Measurements from ENCODE around the gene SEM1.
"Not testable (repeated sequence)": the region's sequence is repeated elsewhere in the genome, so short reads cannot be mapped to it uniquely, and the experiment has no call there.

Gene SEM1

DNA sequence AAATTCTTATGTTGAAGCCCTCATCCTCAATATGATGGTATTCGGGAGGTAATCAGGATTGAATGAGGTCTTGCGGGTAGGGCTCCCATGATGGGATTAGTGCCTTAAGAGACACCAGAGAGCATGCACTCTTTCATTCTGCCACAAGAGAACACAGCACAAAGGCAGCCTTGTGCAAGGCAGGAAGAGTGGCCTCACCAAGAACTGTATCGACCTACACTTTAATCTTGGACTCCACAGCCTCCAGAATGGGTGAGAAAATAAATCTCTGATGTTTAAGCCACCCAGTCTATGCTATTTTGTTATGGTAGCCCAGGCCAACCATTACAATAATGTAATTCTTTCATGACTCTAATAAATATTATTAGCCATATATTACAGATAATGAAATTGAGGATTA is 8.4 kb downstream of the SEM1 start:
- no peak for DNase-seq (ENCODE audit: low read depth, low spot score)

DNA sequence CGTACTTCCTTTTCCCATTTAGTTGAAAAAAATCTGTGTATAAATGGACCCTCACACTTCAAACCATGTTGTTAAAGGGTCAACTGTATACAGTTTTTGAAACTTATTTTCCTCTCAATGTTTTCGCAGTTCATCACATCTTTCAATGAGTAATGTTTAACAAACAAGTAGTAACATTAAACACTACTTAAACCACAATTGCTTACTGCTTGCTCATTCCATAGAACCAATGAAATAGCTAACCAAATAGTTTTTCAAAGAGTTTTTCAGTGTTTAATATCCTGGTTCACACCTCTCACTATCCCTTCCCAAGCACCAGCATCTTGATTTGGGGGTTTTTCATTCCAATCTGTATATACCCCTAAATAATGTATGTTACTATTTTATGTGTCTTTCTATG is 9.1 kb downstream of the SEM1 start:
- no peak for DNase-seq (ENCODE audit: low read depth, low spot score)

DNA sequence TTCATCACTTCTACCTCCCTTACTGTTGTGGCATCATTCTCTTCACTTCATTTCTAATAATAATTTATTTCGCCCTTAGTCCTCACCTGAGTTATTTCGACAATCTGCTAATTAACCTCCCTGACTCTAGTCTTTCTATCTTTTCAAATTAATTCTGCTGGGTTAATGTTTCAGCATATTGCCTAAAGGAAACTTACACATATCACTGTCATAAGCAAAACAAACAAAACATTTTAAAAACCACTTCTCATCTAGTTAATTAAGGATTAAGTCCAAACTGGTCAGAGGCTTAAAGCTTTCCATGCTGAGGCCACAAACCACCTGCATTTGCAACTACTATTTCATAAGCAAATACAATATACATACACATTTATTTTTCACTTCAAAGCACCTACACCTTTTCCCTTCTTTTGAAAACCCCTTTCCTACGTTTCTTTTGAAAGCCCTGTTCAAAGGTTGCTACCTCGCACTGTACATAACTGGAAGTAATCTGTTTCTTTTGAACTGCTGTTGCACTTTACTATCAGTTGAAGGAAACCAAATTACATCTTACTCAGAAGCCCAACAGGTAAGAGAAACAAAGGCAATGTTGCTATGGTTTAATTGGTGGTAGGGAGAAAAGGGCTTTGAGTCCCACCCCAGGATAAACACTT is 10.3 kb downstream of the SEM1 start:
- no peak for DNase-seq (ENCODE audit: low read depth, low spot score)

DNA sequence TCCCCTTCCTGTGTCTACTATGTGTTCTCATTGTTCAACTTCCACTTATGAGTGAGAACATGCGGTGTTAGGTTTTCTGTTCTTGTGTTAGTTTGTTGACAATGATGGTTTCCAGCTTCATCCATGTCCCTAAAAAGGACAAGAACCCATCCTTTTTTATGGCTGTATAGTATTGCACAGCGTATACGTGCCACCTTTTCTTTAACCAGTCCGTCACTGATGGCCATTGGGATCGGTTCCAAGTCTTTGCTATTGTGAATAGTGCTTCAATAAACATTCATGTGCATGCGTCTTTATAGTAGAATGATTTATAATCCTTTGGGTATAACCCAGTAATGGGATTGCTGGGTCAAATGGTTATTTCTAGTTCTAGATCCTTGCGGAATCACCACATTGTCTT is 11.2 kb downstream of the SEM1 start:
- not testable (repeated sequence) for DNase-seq (ENCODE audit: low read depth, low spot score)

DNA sequence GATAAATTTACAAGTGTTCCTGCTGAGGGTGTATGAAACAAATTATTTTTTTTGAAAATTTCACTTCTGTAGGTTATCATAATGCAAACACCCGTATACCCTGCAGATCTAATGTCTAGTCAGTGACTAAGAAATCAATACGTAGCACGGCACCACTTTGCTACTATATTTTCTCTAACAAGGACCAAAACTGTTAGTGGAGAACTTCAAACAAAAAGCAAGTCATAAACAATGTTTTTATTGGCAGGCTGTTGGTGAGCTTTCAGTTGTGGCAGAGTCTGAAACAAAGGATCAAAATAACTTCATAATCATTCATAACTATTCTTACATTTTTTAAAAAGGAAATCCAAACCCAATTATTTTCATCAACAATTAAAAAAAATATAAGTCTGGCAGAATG is 11.8 kb downstream of the SEM1 start:
- DNase-seq (ENCODE audit: low read depth, low spot score), result no peak

DNA sequence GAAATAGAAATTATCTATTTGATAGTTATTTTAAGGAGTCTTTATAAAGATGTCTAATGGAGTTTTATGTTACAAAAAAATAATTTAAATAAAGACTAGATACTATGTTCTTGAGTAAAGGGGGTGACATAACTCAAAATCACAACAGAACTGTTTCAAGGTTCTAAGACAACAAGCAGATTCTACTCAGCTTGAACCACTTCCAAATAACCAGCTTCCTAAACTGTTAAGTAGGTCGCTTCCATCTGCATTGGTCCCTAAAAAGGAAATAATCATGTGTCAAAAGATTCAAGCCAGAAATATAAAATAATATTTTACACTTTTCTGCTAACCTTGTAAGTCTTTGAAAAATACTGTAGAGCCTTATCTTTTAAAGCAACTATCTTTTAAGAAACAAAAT is 14.1 kb downstream of the SEM1 start:
- no peak for DNase-seq (ENCODE audit: low read depth, low spot score)

DNA sequence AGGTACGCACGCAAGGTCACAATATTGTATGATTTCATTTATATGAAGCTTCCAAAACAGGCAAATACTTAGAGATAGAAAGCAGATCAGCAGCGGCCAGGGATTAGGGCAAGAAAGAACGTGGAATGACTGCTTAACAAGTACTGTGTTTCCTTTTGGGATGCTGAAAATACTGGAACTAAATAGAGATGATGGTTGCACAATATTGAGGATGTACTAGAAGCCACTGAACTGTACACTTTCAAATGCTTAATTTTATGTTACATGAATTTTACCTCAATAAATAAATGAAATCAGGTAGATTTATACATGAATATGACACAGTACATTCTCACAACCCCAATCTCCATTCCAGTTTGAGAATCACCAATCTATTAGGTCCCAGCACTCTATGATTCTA is 15.6 kb downstream of the SEM1 start:
- DNase-seq (ENCODE audit: low read depth, low spot score), result no peak

DNA sequence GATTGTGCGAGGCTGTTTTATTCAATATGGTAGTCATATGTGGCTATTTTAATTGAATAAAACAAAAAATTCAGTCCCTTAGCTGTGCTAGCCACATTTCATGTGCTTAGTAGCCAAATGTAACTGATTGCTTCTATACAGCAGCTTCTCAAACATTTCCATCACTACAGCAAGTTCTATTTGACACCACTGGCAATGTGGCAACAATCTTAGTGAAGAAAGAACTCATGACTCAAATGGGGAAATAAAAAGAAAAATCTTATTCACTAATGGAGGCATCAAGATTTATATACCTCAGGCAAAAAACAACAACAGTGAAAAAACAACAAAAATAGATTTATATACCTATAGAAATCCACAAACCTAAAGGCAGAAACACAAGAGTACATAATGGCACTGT is 17.9 kb downstream of the SEM1 start:
- no peak for DNase-seq (ENCODE audit: low read depth, low spot score)

DNA sequence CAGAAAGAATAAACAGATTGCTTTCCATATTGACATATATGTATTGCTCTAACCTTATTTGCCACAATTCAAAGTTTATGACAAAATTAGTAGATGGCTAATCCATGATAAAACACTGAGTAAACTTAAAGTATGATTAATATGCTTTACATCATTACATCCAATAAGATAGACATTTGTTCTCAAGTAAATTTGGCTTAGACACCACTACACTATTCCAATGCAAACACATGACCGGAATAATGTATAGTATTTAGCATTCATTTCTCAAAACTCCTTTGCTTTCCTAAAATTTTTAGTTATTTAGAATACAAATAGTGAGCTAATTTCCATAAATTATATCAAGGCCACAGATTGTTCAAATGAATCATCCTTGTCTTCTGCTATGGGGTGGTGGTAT is 20.2 kb downstream of the SEM1 start:
- no peak for DNase-seq (ENCODE audit: low read depth, low spot score)

DNA sequence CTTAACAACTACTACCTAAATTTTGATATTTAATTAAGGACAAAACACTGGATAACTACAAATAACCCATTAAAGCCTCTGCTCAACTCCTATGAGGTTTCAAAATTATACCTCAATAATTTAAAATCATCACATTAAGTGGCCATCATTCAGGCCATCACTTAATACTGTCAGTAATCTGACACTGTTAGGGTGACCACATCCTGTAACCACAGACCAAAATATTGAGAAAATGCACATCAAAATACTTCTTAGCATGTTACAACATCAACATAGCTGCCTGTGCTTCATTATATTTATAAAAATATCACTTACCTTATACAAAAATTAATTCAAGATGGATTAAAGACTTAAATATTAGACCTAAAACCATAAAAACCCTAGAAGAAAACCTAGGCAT is 23.3 kb downstream of the SEM1 start:
- DNase-seq (ENCODE audit: low read depth, low spot score), result no peak

DNA sequence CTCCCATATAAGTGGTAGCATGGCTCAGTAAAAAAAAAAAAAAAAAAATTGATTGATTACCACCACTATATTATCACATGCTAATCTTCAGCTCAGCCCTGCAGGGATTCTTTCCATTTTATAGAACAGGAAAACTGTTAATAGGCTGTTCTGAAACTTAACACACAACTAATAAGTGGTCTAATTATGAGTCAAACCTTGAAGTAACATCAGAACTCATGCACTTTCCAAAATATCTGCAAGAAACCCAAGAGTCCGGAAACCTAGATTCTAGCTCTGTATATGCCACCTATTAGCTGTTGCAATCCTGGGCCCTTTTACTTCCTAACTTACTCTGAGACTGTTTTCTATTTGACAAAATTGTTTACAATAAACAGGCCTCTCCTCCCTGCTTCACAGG is 23.9 kb downstream of the SEM1 start:
- no peak for DNase-seq (ENCODE audit: low read depth, low spot score)

DNA sequence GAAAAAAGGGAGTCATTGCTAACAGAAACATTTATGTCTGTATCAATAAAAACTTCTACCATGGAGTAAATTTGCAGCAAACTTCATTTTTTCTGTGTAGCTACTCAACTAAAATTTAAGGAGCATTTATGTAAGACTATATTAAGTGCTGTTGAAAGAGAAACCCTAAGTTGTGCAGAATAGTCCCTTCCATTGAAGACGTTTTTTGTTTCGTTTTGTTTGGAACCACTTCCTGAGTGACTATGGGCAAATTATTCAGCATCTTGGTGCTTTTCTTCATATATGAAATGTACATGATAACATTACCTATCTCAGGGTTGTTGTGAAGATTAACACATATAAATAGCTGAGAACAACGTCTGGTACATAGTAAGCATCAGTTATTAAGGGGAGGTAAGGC is 24.3 kb downstream of the SEM1 start:
- no peak for DNase-seq (ENCODE audit: low read depth, low spot score)

DNA sequence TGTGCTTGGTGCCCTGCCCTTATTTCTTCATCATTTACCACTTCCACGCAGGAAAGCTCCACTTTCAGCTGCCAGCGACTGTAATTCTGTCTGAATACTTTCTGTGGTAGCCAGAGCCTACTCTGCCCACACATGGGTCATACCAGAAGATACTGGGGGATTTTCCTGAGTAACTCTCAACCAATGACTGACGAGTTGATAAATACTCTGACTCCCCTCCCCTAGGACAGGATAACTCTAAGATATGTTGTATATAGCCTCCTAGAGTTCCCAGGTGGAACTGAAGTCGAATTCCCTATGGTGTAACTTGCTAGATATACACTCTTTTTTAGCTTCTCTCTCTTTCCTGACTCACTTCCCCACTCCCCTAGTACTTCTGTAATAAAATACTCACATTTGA is 29.8 kb downstream of the SEM1 start:
- no peak for DNase-seq (ENCODE audit: low read depth, low spot score)

DNA sequence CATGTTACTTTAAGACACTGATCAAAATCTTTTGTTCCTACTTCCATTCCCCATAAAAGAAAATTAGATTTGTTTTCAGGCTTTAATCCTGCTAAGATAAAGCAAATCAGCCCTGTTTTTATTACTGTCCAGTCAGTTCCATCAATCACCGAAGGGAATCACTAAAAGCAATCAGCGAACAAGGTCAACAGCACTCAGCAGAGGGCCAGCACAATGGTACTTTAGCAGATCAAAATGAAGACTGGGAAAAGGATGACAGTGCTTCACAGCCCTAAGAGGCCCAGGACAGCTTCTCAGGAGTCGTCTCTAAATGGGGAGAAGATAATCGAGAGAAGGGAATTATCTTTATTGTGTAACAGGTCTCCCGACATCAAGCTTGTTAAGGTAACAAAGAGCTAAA is 32.7 kb downstream of the SEM1 start:
- no peak for DNase-seq (ENCODE audit: low read depth, low spot score)

DNA sequence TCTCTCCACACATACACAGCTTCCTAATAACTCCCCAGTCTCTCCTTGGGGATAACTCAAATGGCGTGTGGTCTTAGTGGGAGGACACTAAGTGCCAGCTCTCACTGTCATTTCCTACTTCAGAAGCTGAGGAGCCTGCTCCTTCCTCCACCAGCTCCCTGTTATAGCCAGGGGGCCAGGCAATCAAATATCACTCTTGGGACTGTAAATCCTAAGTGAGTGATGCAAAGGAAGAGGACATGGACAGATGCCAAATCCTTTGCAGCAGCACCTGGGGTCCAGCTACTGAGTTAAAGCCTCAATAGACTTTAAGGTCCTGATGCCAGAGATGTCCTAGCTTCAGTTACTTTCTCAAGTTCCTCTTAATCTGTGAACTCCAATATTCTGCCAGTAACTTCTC is 34.1 kb downstream of the SEM1 start:
- DNase-seq (ENCODE audit: low read depth, low spot score), result no peak

DNA sequence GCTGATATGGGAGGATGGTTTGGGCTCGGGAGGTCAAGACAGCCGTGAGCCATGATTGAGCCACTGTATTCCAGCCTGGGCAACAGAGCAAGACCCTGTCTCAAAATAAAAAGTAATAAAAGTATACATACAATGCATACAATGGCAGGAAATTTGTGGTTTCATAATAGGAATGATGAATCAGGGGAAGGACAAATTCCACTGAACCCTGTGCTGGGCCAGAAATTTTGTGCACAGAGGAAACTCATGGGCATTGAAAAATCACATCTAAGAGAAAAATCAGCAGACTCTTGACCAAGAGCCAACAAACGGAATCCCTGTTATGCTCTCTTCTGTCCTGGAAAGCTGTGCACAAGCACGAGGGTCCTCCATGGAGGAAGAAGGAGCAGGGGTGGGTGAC is 35.1 kb downstream of the SEM1 start:
- no peak for DNase-seq (ENCODE audit: low read depth, low spot score)

DNA sequence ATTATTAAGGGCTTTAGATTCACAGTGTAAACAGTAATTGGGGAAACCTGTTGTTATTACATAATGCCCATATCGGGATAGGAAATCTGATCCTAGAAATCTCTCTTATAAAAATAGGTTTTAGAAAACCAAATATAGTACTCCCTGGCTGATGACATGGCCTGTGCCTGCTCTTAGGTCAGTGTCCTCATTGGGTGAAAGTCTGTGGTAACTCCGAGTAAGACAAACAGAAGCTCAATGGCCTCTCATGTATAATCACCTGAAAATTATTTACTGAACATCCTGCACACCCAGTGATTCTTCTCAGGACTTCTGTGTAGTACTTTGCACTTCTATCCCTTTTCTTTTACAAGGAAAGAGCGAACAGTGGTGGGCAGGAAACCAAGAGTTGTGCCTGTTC is 37.8 kb downstream of the SEM1 start:
- no peak for DNase-seq (ENCODE audit: low read depth, low spot score)

DNA sequence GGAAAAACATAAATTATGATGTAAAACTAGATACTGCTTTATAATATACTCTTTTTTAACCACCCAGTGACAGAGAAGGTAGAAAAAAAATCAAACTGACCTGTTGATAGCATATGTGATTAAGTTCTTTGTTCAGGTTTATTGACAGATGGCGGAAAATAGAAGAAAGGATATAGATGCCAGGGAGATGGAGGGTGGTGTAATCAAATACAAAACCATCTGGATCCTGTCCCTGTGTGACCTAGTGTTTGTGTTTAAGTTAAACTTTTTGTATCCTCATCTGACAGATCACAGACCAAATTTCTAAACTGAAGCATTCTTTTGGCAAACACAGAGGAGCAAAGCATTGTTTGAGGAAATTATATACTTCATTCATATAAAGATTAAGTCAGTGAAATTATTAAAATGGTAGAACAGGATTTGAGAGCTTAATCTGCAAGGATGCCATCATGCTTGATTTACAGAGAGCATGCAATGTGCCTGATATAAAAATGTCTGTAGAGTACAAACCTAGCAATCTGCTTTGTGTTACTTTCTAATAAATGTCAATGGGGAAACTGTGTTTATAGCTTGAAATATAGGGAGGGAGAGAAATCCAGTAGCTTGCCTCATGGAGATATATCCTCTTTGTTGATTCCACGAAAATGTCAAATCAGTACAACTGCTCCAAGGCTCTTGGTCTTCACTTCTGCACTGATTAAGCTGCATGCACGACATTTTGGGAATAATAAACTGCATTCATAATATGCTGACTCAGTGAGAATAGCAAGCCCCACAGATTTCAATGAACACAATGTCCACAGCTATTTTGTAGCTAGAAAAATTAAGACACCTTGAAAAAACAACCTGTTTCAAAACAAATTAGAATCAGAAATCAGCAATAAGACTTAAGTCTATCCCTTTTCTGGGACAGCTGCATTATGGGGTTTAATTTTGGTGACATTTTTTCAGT is 39.0 kb downstream of the SEM1 start:
- no peak for DNase-seq (ENCODE audit: low read depth, low spot score)

DNA sequence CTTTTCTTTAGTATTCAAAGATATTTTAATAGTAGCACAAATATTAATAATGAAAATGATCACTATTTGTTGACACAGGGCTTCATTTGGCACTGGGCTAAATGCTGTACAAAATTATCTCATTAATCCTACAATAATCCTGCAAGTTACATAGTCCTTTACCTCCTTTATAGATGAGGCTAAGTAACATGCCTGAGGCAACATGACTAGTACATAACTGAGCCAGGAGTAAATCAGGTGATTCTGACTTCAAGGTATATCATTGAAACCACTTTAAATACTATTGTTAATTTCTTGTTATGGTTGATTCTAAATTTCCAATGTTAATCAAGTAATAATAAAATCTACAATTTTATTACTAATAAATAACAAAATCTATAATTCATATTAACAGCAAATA is 39.8 kb downstream of the SEM1 start:
- DNase-seq (ENCODE audit: low read depth, low spot score), result no peak

DNA sequence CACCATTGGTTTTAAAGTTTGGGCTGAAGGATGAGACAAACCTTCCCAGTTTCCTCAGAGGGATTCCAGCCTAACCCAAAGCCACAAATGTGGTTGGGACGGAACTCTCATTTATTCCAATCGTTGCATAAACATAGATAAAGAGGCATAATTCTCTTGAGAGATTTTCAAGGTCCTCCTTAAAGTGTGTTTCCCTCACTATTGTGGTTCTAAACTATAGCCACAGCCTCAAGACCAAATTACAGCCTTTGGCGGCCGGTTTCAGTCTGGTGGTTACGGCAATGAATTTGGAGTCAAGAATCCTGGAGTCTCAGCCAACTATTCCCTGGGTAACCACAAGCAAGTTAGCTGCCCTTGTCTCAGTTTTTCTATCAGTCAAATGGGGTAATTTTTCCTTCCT is 42.6 kb downstream of the SEM1 start:
- DNase-seq (ENCODE audit: low read depth, low spot score), result no peak

DNA sequence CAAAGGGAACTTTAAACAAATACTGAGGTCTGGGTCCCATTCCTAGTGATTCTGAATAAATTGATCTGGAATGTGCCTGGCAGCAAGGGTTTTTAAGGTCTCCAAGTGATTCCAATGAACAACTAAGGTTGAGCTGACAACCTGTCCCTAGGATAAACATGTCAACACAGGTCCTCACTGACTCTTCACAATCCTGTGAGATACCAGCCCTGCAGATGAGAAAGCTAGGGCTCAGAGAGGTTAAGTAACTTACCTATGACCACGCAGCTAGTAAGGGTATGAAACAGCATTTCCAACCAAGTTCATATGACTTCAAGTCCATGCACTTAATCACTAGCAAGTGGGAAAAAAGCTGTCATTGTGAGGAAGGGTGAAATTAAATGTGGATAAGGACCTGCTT is 44.0 kb downstream of the SEM1 start:
- no peak for DNase-seq (ENCODE audit: low read depth, low spot score)

DNA sequence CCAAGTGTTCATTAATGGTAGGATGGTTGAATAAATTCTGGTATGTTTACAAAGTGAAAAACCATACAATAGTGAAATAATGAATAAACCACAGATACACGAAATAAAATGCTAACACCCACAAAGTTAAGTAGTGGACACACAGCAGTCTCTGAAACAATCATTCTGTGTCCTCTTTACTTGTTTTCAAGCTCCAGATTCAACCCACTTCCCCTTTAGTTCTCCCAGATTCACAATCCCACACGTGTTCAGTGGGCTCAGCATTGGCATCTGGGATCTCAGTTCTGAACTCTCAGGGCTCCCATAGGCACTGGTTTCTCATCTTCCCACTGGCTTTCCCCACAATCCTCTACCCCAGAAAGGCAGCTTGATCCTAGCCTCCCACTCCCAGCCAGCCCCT is 44.9 kb downstream of the SEM1 start:
- DNase-seq (ENCODE audit: low read depth, low spot score), result no peak

DNA sequence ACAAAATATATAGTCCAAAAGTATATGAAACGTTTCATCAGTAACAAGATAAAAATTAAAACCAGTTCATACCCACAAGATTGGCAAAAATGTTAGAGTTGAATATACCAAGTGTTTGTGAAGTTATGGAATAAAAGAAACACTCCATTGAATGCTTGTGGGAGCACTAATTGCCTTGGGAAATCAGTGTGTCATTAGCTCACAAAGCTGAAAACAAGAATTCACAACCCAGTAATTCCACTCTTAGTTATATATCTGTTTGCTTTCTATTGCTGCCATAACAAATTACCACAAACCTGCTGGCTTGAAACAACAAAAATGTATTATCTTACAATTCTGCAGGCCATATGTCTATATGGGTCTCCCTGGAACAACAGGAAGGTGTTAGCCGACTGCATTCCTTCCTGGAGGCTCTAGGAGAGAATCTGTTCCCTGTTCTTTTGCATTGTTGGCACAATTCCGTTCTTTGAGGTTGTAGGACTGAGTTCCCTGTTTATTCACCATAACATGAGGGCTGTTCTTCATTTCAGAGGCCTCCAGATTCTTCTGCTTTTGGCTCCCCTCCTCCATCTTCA is 45.7 kb downstream of the SEM1 start:
- no peak for DNase-seq (ENCODE audit: low read depth, low spot score)

Measured in activated naive CD8-positive, alpha-beta T cell treated with anti-CD3 and anti-CD28 coated beads, Interleukin-2, amount 50 U/mL, for 16 hours (primary cell).